ENCODE results near the gene CENPN. TPM values are rescaled to one million over a fixed set of nuclear protein-coding genes. Genes with fewer than 3 reads are reported as not detected.

CENPN gene
- total RNA-seq, 1 experiment from 2014 or later = 105 TPM

DNA sequence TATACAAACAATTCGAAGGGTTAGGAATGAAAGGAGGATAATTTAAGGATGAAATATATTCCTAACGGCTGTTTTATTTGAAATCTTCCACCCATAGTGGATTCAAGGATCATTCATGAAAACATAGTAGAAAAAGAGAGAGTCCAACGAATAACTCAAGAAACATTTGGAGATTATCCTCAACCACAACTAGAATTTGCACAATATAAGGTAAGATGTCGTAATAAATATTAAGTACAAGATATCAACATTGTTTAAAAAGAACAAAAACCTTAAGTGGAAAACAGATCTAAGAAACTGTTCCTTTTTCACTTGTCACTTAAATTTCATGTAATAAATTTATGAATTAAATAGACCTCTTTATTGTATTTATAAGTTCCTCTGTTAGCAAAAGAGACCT, 19.4 kb downstream of the CENPN start:
- no peak overlapping the region for H3K4me3 Mint-ChIP-seq (ENCODE audit: unreplicated experiment)
- ChIA-PET CTCF (interaction anchor here (1.1 kb wide), 1 partner anchor 9 kb away, joined by 4 read pairs; the partner anchor contains the start of gene ATMIN), POLR2A (no interaction called here)
- no peak for DNase-seq
- Histone ChIP-seq H3K9me3 (no peaks in the 10 kb centered on the region), H3K4me1 (no peaks in the 10 kb centered on the region), H3K36me3 (ENCODE audit: control insufficient read depth, insufficient read depth, low read length) (peaks cover 2% of the 10 kb centered on the region; the same call in 1 of the 2 replicates), H3K27me3 (replicated peaks; ENCODE audit: control insufficient read depth, insufficient read depth, low read length) (no peaks in the 10 kb centered on the region), H3K4me3 (ENCODE audit: low read depth, low read length) (no peak overlapping the region)
- intact Hi-C loops (cut with micrococcal nuclease; ENCODE audit: unreplicated experiment) = no loop called here
- H3K9me3 Mint-ChIP-seq (ENCODE audit: unreplicated experiment) = no peaks in the 10 kb centered on the region
- no TSS peak for BruUV-seq (replicated peaks)
- no peak overlapping the region for H3K27ac Mint-ChIP-seq (ENCODE audit: unreplicated experiment)
- H3K36me3 Mint-ChIP-seq (ENCODE audit: insufficient read depth, unreplicated experiment) = peaks cover 74% of the 10 kb centered on the region
- TF ChIP-seq CTCF (IDR thresholded peaks at IDR 0.05; ENCODE audit: insufficient read depth in 1 of 2, low read depth in 1 of 2, low read length in 1 of 2, severe bottlenecking in 1 of 2, unreplicated experiment in 1 of 2) = no peak
- H3K4me1 Mint-ChIP-seq (ENCODE audit: low read depth, unreplicated experiment) = no peaks in the 10 kb centered on the region
- no peaks in the 10 kb centered on the region for H3K27me3 Mint-ChIP-seq (ENCODE audit: insufficient read depth, unreplicated experiment)

GRCh38 chr16:81029930-81030604, 23.1 kb downstream of the CENPN start:
- H3K27me3 ChIP-seq (replicated peaks; ENCODE audit: control insufficient read depth, insufficient read depth, low read length) = no peaks in the 10 kb centered on the region
- no peak overlapping the region for H3K27ac Mint-ChIP-seq (ENCODE audit: unreplicated experiment)
- CTCF ChIA-PET = no interaction called here
- intact Hi-C loops (cut with micrococcal nuclease; ENCODE audit: unreplicated experiment) = loop anchor here (10.0 kb wide), 1 partner anchor 165 kb away; no protein-coding TSS in a partner anchor
- no peaks in the 10 kb centered on the region for H3K9me3 Mint-ChIP-seq (ENCODE audit: unreplicated experiment)
- BruUV-seq (replicated peaks) = TSS peak; percentile 15
- H3K36me3 ChIP-seq (ENCODE audit: control insufficient read depth, insufficient read depth, low read length) = peaks cover 2% of the 10 kb centered on the region; the same call in 1 of the 2 replicates
- peaks cover 45% of the 10 kb centered on the region for H3K36me3 Mint-ChIP-seq (ENCODE audit: insufficient read depth, unreplicated experiment)
- POLR2A ChIA-PET = no interaction called here
- H3K27me3 Mint-ChIP-seq (ENCODE audit: insufficient read depth, unreplicated experiment) = no peaks in the 10 kb centered on the region
- H3K4me1 ChIP-seq = 0 out of 2 replicates have a peak, but pooled peaks cover under 1% of the 10 kb centered on the region
- H3K4me3 ChIP-seq (ENCODE audit: low read depth, low read length) = no peak overlapping the region
- H3K9me3 ChIP-seq = no peaks in the 10 kb centered on the region
- no peak for DNase-seq
- no peak for TF ChIP-seq CTCF (IDR thresholded peaks at IDR 0.05; ENCODE audit: insufficient read depth in 1 of 2, low read depth in 1 of 2, low read length in 1 of 2, severe bottlenecking in 1 of 2, unreplicated experiment in 1 of 2)
- no peaks in the 10 kb centered on the region for H3K4me1 Mint-ChIP-seq (ENCODE audit: low read depth, unreplicated experiment)
- no peak overlapping the region for H3K4me3 Mint-ChIP-seq (ENCODE audit: unreplicated experiment)

- ChIA-PET POLR2A (interaction anchor here (0.6 to 1.2 kb wide), 3 partner anchors 28 to 44 kb away, joined by 5 to 11 read pairs (median 10); partner anchors contain the start of genes C16orf46, CENPN and CMC2), CTCF (interaction anchor here (0.6 to 1.7 kb wide), 39 partner anchors 9 to 1539 kb away, joined by 3 to 17 read pairs (median 4); partner anchors contain the start of genes C16orf46, CENPN, CMC2 and GAN)
- H3K4me1 ChIP-seq = peaks cover 10% of the 10 kb centered on the region; the same call in 1 of the 2 replicates
- H3K4me3 ChIP-seq (ENCODE audit: low read depth, low read length) = peak within 1 kb of the TSS; percentile 69
- H3K9me3 ChIP-seq = no peaks in the 10 kb centered on the region
- H3K4me3 Mint-ChIP-seq (ENCODE audit: unreplicated experiment) = peak within 1 kb of the TSS; percentile 84
- no peaks in the 10 kb centered on the region for H3K9me3 Mint-ChIP-seq (ENCODE audit: unreplicated experiment)
- H3K27ac Mint-ChIP-seq (ENCODE audit: unreplicated experiment) = peak within 1 kb of the TSS; percentile 68
- H3K36me3 ChIP-seq (ENCODE audit: control insufficient read depth, insufficient read depth, low read length) = no peaks in the 10 kb centered on the region; the same call in 1 of the 2 replicates
- intact Hi-C loops (cut with micrococcal nuclease; ENCODE audit: unreplicated experiment) = loop anchor here (1.0 to 10.0 kb wide), 4 partner anchors 42 to 703 kb away; partner anchors contain the start of genes C16orf46 and GCSH
- peak; percentile 85 to 95 for DNase-seq
- H3K4me1 Mint-ChIP-seq (ENCODE audit: low read depth, unreplicated experiment) = no peaks in the 10 kb centered on the region
- peaks cover 34% of the 10 kb centered on the region for H3K36me3 Mint-ChIP-seq (ENCODE audit: insufficient read depth, unreplicated experiment)
- peak; percentile 96 to 99 for TF ChIP-seq CTCF (IDR thresholded peaks at IDR 0.05; ENCODE audit: insufficient read depth in 1 of 2, low read depth in 1 of 2, low read length in 1 of 2, severe bottlenecking in 1 of 2, unreplicated experiment in 1 of 2)
- no peaks in the 10 kb centered on the region for H3K27me3 Mint-ChIP-seq (ENCODE audit: insufficient read depth, unreplicated experiment)
- H3K27me3 ChIP-seq (replicated peaks; ENCODE audit: control insufficient read depth, insufficient read depth, low read length) = no peaks in the 10 kb centered on the region
- BruUV-seq (replicated peaks) = no TSS peak
Measured at GRCh38 chr16:81035398-81035974, 28.5 kb downstream of the CENPN start, which contains the start of gene ATMIN. ATMIN (plus strand) TSS chr16:81035842; CDS start chr16:81035871, 29 bp downstream.

Measured in Caco-2 (cell line).